ENCODE results near the gene DMGDH.
A peak's percentile ranks its signal among the peaks of the same experiment; 100 is the strongest.

The DMGDH gene

DNA sequence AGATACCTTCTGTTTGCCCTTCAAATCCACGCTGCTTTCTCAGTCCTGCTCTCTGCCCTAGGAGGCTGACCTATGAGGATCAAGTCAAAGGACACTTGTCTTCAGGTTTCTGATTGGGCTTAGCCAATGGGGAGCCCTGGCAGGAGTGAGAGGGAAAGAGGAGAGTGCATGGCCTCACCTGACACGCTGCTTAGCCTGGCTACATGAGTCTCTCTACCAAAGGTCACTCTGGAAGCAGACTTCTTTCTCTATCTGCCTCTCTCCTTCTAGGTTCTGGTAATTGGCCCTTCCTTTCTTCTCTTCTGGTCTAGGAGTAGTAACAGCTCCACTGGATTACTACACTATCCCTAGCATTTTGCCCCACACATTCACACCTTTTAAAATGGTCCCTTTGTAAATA is 97.5 kb downstream of the DMGDH start:
- DNase-seq = no peak

GRCh38 chr5:78968781-78969180 is 100.7 kb downstream of the DMGDH start:
- no peak for DNase-seq

- DNase-seq = peak; percentile 46
Measured at GRCh38 chr5:78964889-78965288, 104.6 kb downstream of the DMGDH start.

DNA sequence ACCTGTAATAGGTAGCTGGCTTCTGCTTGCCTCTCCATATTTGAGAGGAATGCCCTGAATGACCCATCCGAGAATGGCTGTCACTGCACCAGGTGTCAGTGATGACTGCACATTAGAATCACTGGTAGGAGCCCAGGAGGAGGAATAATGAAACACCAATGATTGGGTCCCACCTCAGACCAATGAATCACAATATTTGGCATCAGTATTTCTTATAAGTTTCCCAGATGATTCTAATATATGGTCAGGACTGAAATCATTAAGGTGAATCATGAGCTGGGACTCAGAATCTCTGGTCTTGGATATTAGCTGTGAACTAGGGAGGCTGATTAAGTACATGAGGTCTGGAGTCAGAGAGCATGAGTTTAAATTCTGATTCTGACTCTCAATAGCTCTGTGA is 107.7 kb downstream of the DMGDH start:
- DNase-seq = no peak

- DNase-seq = no peak
Measured at GRCh38 chr5:78959767-78960166, 109.7 kb downstream of the DMGDH start.

GRCh38 chr5:78958672-78959445 is 110.6 kb downstream of the DMGDH start:
- DNase-seq = no peak

GRCh38 chr5:78956901-78957300 is 112.6 kb downstream of the DMGDH start:
- DNase-seq = no peak

GRCh38 chr5:78953092-78953800 is 116.2 kb downstream of the DMGDH start:
- no peak for DNase-seq

All from DMS153 (cell line).